OCI-LY7 (cell line): ENCODE measurements around the gene SIRT6.

Experiments used
- EZH2phosphoT487 ChIP-seq: fragments of 200-600 bp; sonication (generic); IDR thresholded peaks from 2 replicates; pipeline ENCODE4 v1.6.1; 2018; ENCODE audit warnings: low read depth, borderline replicate concordance, mild to moderate bottlenecking, mixed run types, antibody characterized with exemption, low read length, moderate library complexity, mixed read lengths
- TF ChIP-seq, protein P1 (sequence below): fragments of 200-600 bp; sonication (generic); conservative IDR thresholded peaks from 2 replicates; pipeline ENCODE4 v1.5.1; 2014; ENCODE audit warnings: mild to moderate bottlenecking, antibody characterized with exemption, low read length, moderate library complexity, mixed read lengths

DNA sequence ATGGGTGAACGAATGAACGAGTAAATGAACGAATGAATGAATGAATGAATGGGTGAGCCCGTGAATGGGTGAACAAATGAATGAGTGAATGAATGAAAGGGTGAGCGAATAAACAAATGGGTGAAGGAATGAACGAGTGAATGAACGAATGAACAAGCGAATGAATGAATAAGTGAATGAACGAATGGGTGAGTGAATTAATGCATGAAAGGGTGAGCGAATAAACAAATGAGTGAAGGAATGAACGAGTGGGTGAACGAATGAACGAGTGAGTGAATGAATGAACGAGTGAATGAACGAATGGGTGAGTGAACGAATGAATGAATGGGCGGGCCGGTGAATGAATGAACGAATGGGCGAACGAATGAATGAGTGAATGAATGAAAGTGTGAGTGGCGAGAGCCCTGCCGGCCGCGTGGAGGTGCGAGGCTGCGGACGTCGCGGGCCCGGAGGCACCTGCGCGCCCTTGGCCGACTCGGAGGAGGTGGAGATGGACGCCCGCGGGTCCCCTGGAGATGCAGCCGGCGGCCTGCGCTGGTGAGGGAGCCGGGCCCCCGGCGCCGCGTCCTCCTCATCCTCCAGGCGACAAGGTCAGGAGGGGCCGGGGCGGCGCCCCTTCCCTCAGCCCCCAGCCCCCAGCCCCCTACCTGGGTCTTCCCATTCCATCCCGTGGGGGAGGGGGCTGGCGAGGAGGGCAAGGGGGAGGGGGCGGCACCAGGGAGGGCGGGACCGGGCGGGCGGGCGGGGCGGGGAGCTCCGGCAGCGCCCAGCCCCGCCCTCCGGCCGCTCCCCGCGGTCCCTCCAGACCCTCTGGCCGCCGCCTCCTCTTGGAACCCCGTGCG is 15.5 kb upstream of the SIRT6 start:
- TF ChIP-seq, protein P1, sequence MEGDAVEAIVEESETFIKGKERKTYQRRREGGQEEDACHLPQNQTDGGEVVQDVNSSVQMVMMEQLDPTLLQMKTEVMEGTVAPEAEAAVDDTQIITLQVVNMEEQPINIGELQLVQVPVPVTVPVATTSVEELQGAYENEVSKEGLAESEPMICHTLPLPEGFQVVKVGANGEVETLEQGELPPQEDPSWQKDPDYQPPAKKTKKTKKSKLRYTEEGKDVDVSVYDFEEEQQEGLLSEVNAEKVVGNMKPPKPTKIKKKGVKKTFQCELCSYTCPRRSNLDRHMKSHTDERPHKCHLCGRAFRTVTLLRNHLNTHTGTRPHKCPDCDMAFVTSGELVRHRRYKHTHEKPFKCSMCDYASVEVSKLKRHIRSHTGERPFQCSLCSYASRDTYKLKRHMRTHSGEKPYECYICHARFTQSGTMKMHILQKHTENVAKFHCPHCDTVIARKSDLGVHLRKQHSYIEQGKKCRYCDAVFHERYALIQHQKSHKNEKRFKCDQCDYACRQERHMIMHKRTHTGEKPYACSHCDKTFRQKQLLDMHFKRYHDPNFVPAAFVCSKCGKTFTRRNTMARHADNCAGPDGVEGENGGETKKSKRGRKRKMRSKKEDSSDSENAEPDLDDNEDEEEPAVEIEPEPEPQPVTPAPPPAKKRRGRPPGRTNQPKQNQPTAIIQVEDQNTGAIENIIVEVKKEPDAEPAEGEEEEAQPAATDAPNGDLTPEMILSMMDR: no peak
- TF ChIP-seq EZH2phosphoT487: no peak
